HepG2 (cell line): ENCODE measurements around the gene PCGF2. TPM values are rescaled to one million over a fixed set of nuclear protein-coding genes. Genes with fewer than 3 reads are reported as not detected.

ENCODE experiments used
- HNRNPH1 ChIP-seq: fragments of 200-400 bp; formaldehyde crosslinking; optimal IDR thresholded peaks from 2 replicates; pipeline ENCODE3; 2017; ENCODE audit warnings: mild to moderate bottlenecking, low read depth, low read length
- KMT2B ChIP-seq: IDR thresholded peaks from 2 replicates; pipeline ENCODE4 v1.6.1; 2016; ENCODE audit warnings: missing genetic modification reagents, missing compliant biosample characterization
- NCOR1 ChIP-seq: fragments of 200-600 bp; sonication (generic); IDR thresholded peaks from 2 replicates; pipeline ENCODE4 v1.7.0; 2017; ENCODE audit warnings: antibody characterized with exemption, low read length, borderline replicate concordance
- NPAS2 ChIP-seq: sonication (generic); formaldehyde crosslinking; IDR thresholded peaks from 2 replicates; pipeline ENCODE4 v1.8.0; 2022; ENCODE audit warnings: mild to moderate bottlenecking, missing genetic modification reagents, borderline replicate concordance
- NR0B2 ChIP-seq: sonication (generic); formaldehyde crosslinking; IDR thresholded peaks from 2 replicates; pipeline ENCODE4 v1.4.0; 2020; ENCODE audit warnings: mild to moderate bottlenecking, missing genetic modification reagents
- NR1H2 ChIP-seq: sonication (generic); formaldehyde crosslinking; IDR thresholded peaks from 2 replicates; pipeline ENCODE4 v1.8.1; 2022; ENCODE audit warnings: low read depth, missing genetic modification reagents, borderline replicate concordance
- SNAPC4 ChIP-seq: sonication (generic); formaldehyde crosslinking; IDR thresholded peaks from 2 replicates; pipeline ENCODE4 v1.4.0; 2020; ENCODE audit warnings: mild to moderate bottlenecking, missing genetic modification reagents
- ZBED4 ChIP-seq: sonication (generic); formaldehyde crosslinking; IDR thresholded peaks from 2 replicates; pipeline ENCODE4 v1.4.0; 2020; ENCODE audit warnings: missing genetic modification reagents, borderline replicate concordance
- ZBTB34 ChIP-seq: sonication (generic); formaldehyde crosslinking; IDR thresholded peaks from 2 replicates; pipeline ENCODE4 v1.8.0; 2022; ENCODE audit warnings: mild to moderate bottlenecking, missing genetic modification reagents
- ZBTB38 ChIP-seq: sonication (generic); formaldehyde crosslinking; IDR thresholded peaks from 2 replicates; pipeline ENCODE4 v1.5.1; 2020; ENCODE audit warnings: mild to moderate bottlenecking, missing genetic modification reagents
- ZKSCAN1 ChIP-seq: fragments of 150-350 bp; IDR thresholded peaks from 2 replicates; pipeline ENCODE4 v1.6.1; 2014; ENCODE audit warnings: low read length
- ZNF737 ChIP-seq: sonication (generic); formaldehyde crosslinking; IDR thresholded peaks from 2 replicates; pipeline ENCODE4 v1.5.0; 2020; ENCODE audit warnings: missing genetic modification reagents, mild to moderate bottlenecking, borderline replicate concordance
- ZNF766 ChIP-seq: sonication (generic); formaldehyde crosslinking; IDR thresholded peaks from 2 replicates; pipeline ENCODE4 v1.5.0; 2020; ENCODE audit warnings: missing genetic modification reagents, borderline replicate concordance
- ZNF770 ChIP-seq: sonication (generic); formaldehyde crosslinking; IDR thresholded peaks from 2 replicates; pipeline ENCODE4 v1.5.0; 2020; ENCODE audit warnings: mild to moderate bottlenecking, missing genetic modification reagents
- polyA plus RNA-seq, 8 experiments: library from polyadenylated mRNA; depleted of rRNA in 3 of 8; stranded (reverse) in 7 of 8; unstranded in 1 of 8; fragments of >200 nt; fragmentation: Illumina TruSeq in 4 of 8; extraction: Trizol in 4 of 8; gene quantifications; 2 replicates each; pipeline versions ENCODE4 v1.2.1 to v1.2.3, GENCODE V29; 2011 to 2016; ENCODE audit warnings: low read depth in 4 of 8, missing spikeins in 1 of 8, mixed read lengths in 1 of 8; ENCODE audit not compliant: insufficient read depth in 1 of 8
- total RNA-seq, 5 experiments: library from RNA; depleted of rRNA; stranded (reverse); fragments of >200 nt; fragmentation: Illumina TruSeq; extraction: Trizol; gene quantifications; 2 replicates each; pipeline ENCODE4 v1.2.3, GENCODE V29; 2016; ENCODE audit warnings: low read depth in 1 of 5

The PCGF2 gene
- total and polyA plus RNA-seq, 2 of the 13 experiments (the other 11 are each of a cell fraction or from before 2014, with no cell fraction given), result 11.6 to 29.4 TPM

GRCh38 chr17:38729886-38730525, 18.1 kb downstream of the PCGF2 start, which contains the start of gene CISD3 (continued):
- peak; percentile 38 for TF ChIP-seq ZBED4
- TF ChIP-seq ZKSCAN1, result no peak
- no peak for TF ChIP-seq NPAS2
- TF ChIP-seq ZBTB34, result no peak
- peak; percentile 58 for TF ChIP-seq HNRNPH1
- TF ChIP-seq ZNF766 (CRISPR knock-in tag), result peak; percentile 83; the same call in 1 of the 2 replicates
- no peak for TF ChIP-seq NR1H2 (CRISPR knock-in tag)
- peak; percentile 82 for TF ChIP-seq NR0B2 (CRISPR knock-in tag)
- TF ChIP-seq ZNF737, result no peak
- TF ChIP-seq NCOR1, result no peak
- TF ChIP-seq SNAPC4 (CRISPR knock-in tag), result no peak
- peak; percentile 81 for TF ChIP-seq ZBTB38 (CRISPR knock-in tag)
- TF ChIP-seq ZNF770 (CRISPR knock-in tag), result peak; percentile 33; the same call in 1 of the 2 replicates
- TF ChIP-seq KMT2B (CRISPR knock-in tag), result no peak
